ENCODE measurements around the gene SCARB1.

- TF ChIP-seq CTCF (IDR thresholded peaks at IDR 0.05; ENCODE audit: low read depth, low read length, poor library complexity, severe bottlenecking) = no peak
- TF ChIP-seq EZH2phosphoT487 (IDR thresholded peaks at IDR 0.05; ENCODE audit: borderline replicate concordance, low read length) = no peak
These were observed 6.9 kb upstream of the SCARB1 start for GRCh38 chr12:124870515-124870914.
